Naive thymus-derived CD4-positive, alpha-beta T cell (primary cell): ENCODE results near the gene MRPL27. TPM values are rescaled to one million over a fixed set of nuclear protein-coding genes. Genes with fewer than 3 reads are reported as not detected.

Source experiments
- ATAC-seq: fragments of 150-1000 bp; cut with Tn5 transposase; 2 replicates; pipeline ENCODE4 v1.10.0; 2021; ENCODE audit warnings: mild to moderate bottlenecking, moderate library complexity
- CTCF ChIA-PET: fragments of 350-600 bp; sonication (Branson Sonifier 250); formaldehyde crosslinking; loops from one replicate; lab custom pipeline; 2021; ENCODE audit warnings: antibody characterized with exemption; lab: Charles Lee
- POLR2A ChIA-PET: fragments of 350-600 bp; sonication (Branson Sonifier 250); formaldehyde crosslinking; loops from one replicate; lab custom pipeline; 2021; ENCODE audit warnings: antibody characterized with exemption, inconsistent platforms; lab: Charles Lee
- DNase-seq, 9 donors: peaks; one replicate each; pipeline versions ENCODE4 v3.0.0 to v3.0.0-alpha.2; 2020 to 2022; ENCODE audit warnings: mixed read lengths in 1 of 9
- H3K27ac ChIP-seq: one replicate; pipeline ENCODE4 v1.7.0; 2013; ENCODE audit warnings: mild to moderate bottlenecking, low read depth, low read length, moderate library complexity
- H3K27me3 ChIP-seq, 2 donors: one replicate each; pipeline ENCODE4 v1.7.0; 2013; ENCODE audit warnings: low read length in 2 of 2, mild to moderate bottlenecking in 2 of 2, moderate library complexity in 2 of 2; ENCODE audit not compliant: control insufficient read depth in 2 of 2, insufficient read depth in 2 of 2
- H3K36me3 ChIP-seq, 3 experiments: 1 replicate in 2 of 3; 2 replicates in 1 of 3; pipeline ENCODE4 v1.7.0; 2013; ENCODE audit warnings: low read length in 3 of 3, mild to moderate bottlenecking in 3 of 3, moderate library complexity in 1 of 3; ENCODE audit not compliant: insufficient read depth in 3 of 3, control insufficient read depth in 2 of 3
- H3K4me1 ChIP-seq, 2 donors: one replicate each; pipeline ENCODE4 v1.7.0; 2013; ENCODE audit warnings: low read length in 2 of 2, mild to moderate bottlenecking in 2 of 2, moderate library complexity in 1 of 2; ENCODE audit not compliant: control insufficient read depth in 2 of 2, insufficient read depth in 2 of 2
- H3K4me3 ChIP-seq: 2 replicates; pipeline ENCODE4 v1.7.0; 2013; ENCODE audit warnings: mild to moderate bottlenecking, low read length
- H3K9me3 ChIP-seq, 3 experiments: 1 replicate in 2 of 3; 2 replicates in 1 of 3; pipeline ENCODE4 v1.7.0; 2013; ENCODE audit warnings: low read length in 3 of 3; ENCODE audit not compliant: control insufficient read depth in 2 of 3
- H3K27ac Mint-ChIP-seq, 9 donors: one replicate each; pipeline ENCODE4 v1.8.0; 2020 to 2022; ENCODE audit warnings: mixed read lengths in 9 of 9, mild to moderate bottlenecking in 8 of 9, moderate library complexity in 5 of 9, inconsistent platforms in 2 of 9
- H3K27me3 Mint-ChIP-seq, 5 donors: one replicate each; pipeline ENCODE4 v1.8.0; 2021 to 2022; ENCODE audit warnings: mixed read lengths in 5 of 5, mild to moderate bottlenecking in 1 of 5
- H3K36me3 Mint-ChIP-seq, 5 donors: one replicate each; pipeline ENCODE4 v1.8.0; 2020 to 2022; ENCODE audit warnings: mixed read lengths in 5 of 5, mild to moderate bottlenecking in 3 of 5, inconsistent platforms in 1 of 5
- H3K4me1 Mint-ChIP-seq, 7 donors: one replicate each; pipeline ENCODE4 v1.8.0; 2020 to 2022; ENCODE audit warnings: mixed read lengths in 7 of 7, mild to moderate bottlenecking in 3 of 7, inconsistent platforms in 1 of 7
- H3K4me3 Mint-ChIP-seq, 10 donors: one replicate each; pipeline ENCODE4 v1.8.0; 2020 to 2022; ENCODE audit warnings: mild to moderate bottlenecking in 10 of 10, mixed read lengths in 10 of 10, moderate library complexity in 6 of 10, inconsistent platforms in 2 of 10
- H3K9me3 Mint-ChIP-seq, 11 donors: one replicate each; pipeline ENCODE4 v1.8.0; 2020 to 2022; ENCODE audit warnings: mixed read lengths in 11 of 11, mild to moderate bottlenecking in 4 of 11, inconsistent platforms in 1 of 11, moderate library complexity in 1 of 11
- intact Hi-C, 2 donors: fragments of 100-400 bp; cut with micrococcal nuclease; formaldehyde crosslinking; loops; one replicate each; pipeline ENCODE4 v1.15.1; 2023
- polyA plus RNA-seq, 2 donors: library from polyadenylated mRNA; unstranded; fragments of 300-500 nt; fragmentation: Illumina TruSeq; gene quantifications; one replicate each; pipeline ENCODE4 v1.2.3, GENCODE V29; 2021
- total RNA-seq, 6 experiments: library from RNA in 5 of 6; stranded (reverse) in 5 of 6; gene quantifications; 1 replicate in 5 of 6; 2 replicates in 1 of 6; pipeline ENCODE4 v1.2.3 and lab custom pipeline; 2021 to 2026

MRPL27 gene
- total and polyA plus RNA-seq, 7 experiments from 2014 or later = 29.5 to 64.7 (median 34.4) TPM

GRCh38 chr17:50381920-50382319 lies 8.9 kb upstream of the MRPL27 start:
- ATAC-seq (no peak), DNase-seq (no peak)
- H3K27ac ChIP-seq = no peak overlapping the region
- Mint-ChIP-seq H3K4me3 (no peak overlapping the region), H3K27me3 (no peaks in the 10 kb centered on the region), H3K4me1 (peaks cover 0 to 4% (median 0%) of the 10 kb centered on the region in 7 donors), H3K9me3 (no peaks in the 10 kb centered on the region), H3K36me3 (peaks cover 13 to 38% (median 15%) of the 10 kb centered on the region in 5 donors), H3K27ac (peak overlapping the region in 1 of 9 donors; percentile 13)
- H3K4me3 ChIP-seq = no peak overlapping the region
- H3K27me3 ChIP-seq = no peaks in the 10 kb centered on the region
- POLR2A ChIA-PET = interaction anchor here (1.4 to 2.3 kb wide), 2 partner anchors 9 to 10 kb away, joined by 4 to 7 read pairs; partner anchors contain the start of genes EME1 and MRPL27
- CTCF ChIA-PET = no interaction called here
- intact Hi-C loops = no loop called here
- H3K4me1 ChIP-seq = no peaks in the 10 kb centered on the region
- peaks cover 10 to 69% (median 30%) of the 10 kb centered on the region in 3 experiments for H3K36me3 ChIP-seq
- no peaks in the 10 kb centered on the region for H3K9me3 ChIP-seq

- DNase-seq (no peak), ATAC-seq (no peak)
- no peak overlapping the region for H3K4me3 ChIP-seq
- no peak overlapping the region for H3K4me3 Mint-ChIP-seq
- no peak overlapping the region for H3K27ac ChIP-seq
- ChIA-PET CTCF (no interaction called here), POLR2A (interaction anchor here (1.4 to 2.3 kb wide), 2 partner anchors 8 to 10 kb away, joined by 4 to 7 read pairs; partner anchors contain the start of genes EME1 and MRPL27)
- H3K27me3 Mint-ChIP-seq = no peaks in the 10 kb centered on the region
- H3K36me3 ChIP-seq = peaks cover 10 to 63% (median 25%) of the 10 kb centered on the region in 3 experiments
- peaks cover 11 to 32% (median 12%) of the 10 kb centered on the region in 5 donors for H3K36me3 Mint-ChIP-seq
- H3K4me1 ChIP-seq = no peaks in the 10 kb centered on the region
- intact Hi-C loops = no loop called here
- no peaks in the 10 kb centered on the region for H3K9me3 Mint-ChIP-seq
- no peaks in the 10 kb centered on the region for H3K9me3 ChIP-seq
- H3K27me3 ChIP-seq = no peaks in the 10 kb centered on the region
- H3K4me1 Mint-ChIP-seq = peaks cover 0 to 4% (median 0%) of the 10 kb centered on the region in 7 donors
- peak overlapping the region in 2 of 9 donors; percentile 4 to 54 for H3K27ac Mint-ChIP-seq
Observed at GRCh38 chr17:50381260-50381815, 8.4 kb upstream of the MRPL27 start.

GRCh38 chr17:50380369-50381259 lies 7.6 kb upstream of the MRPL27 start:
- Mint-ChIP-seq H3K36me3 (peaks cover 8 to 28% (median 12%) of the 10 kb centered on the region in 5 donors), H3K9me3 (no peaks in the 10 kb centered on the region), H3K4me1 (peaks cover 0 to 4% (median 0%) of the 10 kb centered on the region in 7 donors), H3K27me3 (no peaks in the 10 kb centered on the region), H3K4me3 (no peak overlapping the region), H3K27ac (no peak overlapping the region)
- DNase-seq (no peak), ATAC-seq (peak; percentile 17)
- Histone ChIP-seq H3K4me1 (no peaks in the 10 kb centered on the region), H3K4me3 (no peak overlapping the region), H3K36me3 (peaks cover 10 to 56% (median 24%) of the 10 kb centered on the region in 3 experiments), H3K27ac (no peak overlapping the region), H3K27me3 (no peaks in the 10 kb centered on the region), H3K9me3 (no peaks in the 10 kb centered on the region)
- intact Hi-C loops = no loop called here
- CTCF ChIA-PET = interaction anchor here (1.1 kb wide), 1 partner anchor 18 kb away, joined by 5 read pairs; no protein-coding TSS in a partner anchor
- POLR2A ChIA-PET = interaction anchor here (1.4 to 2.1 kb wide), 2 partner anchors 11 to 17 kb away, joined by 4 to 7 read pairs; partner anchors contain the start of gene LRRC59

GRCh38 chr17:50379351-50380132 lies 6.6 kb upstream of the MRPL27 start:
- Histone ChIP-seq H3K27me3 (no peaks in the 10 kb centered on the region), H3K36me3 (peaks cover 5 to 46% (median 18%) of the 10 kb centered on the region in 3 experiments), H3K27ac (no peak overlapping the region), H3K9me3 (no peaks in the 10 kb centered on the region), H3K4me3 (no peak overlapping the region), H3K4me1 (no peaks in the 10 kb centered on the region)
- Mint-ChIP-seq H3K27me3 (no peaks in the 10 kb centered on the region), H3K4me1 (peaks cover 0 to 4% (median 0%) of the 10 kb centered on the region in 7 donors), H3K27ac (peak overlapping the region in 1 of 9 donors; percentile 14), H3K36me3 (peaks cover 0 to 19% (median 6%) of the 10 kb centered on the region in 5 donors), H3K4me3 (no peak overlapping the region), H3K9me3 (no peaks in the 10 kb centered on the region)
- ChIA-PET CTCF (interaction anchor here (0.6 to 1.1 kb wide), 2 partner anchors 17 to 202 kb away, joined by 3 to 5 read pairs; no protein-coding TSS in a partner anchor), POLR2A (interaction anchor here (2.1 kb wide), 1 partner anchor 18 kb away, joined by 7 read pairs; the partner anchor contains the start of gene LRRC59)
- no peak for DNase-seq
- intact Hi-C loops = no loop called here
- ATAC-seq = peak; percentile 31

GRCh38 chr17:50375858-50376538 lies 3.0 kb upstream of the MRPL27 start:
- Histone ChIP-seq H3K4me1 (peaks cover 9 to 13% of the 10 kb centered on the region in 2 donors), H3K9me3 (no peaks in the 10 kb centered on the region), H3K4me3 (no peak overlapping the region), H3K27me3 (no peaks in the 10 kb centered on the region), H3K36me3 (peaks cover 0 to 15% (median under 1%) of the 10 kb centered on the region in 3 experiments), H3K27ac (no peak overlapping the region)
- peaks cover 0 to 4% (median 0%) of the 10 kb centered on the region in 11 donors for H3K9me3 Mint-ChIP-seq
- H3K4me3 Mint-ChIP-seq = no peak overlapping the region
- POLR2A ChIA-PET = interaction anchor here (0.9 to 2.5 kb wide), 2 partner anchors 10 to 13 kb away, joined by 3 to 7 read pairs; no protein-coding TSS in a partner anchor
- no peak for DNase-seq
- peaks cover 0 to 18% (median 6%) of the 10 kb centered on the region in 5 donors for H3K36me3 Mint-ChIP-seq
- H3K4me1 Mint-ChIP-seq = peaks cover 18 to 27% (median 26%) of the 10 kb centered on the region in 7 donors
- no peaks in the 10 kb centered on the region for H3K27me3 Mint-ChIP-seq
- intact Hi-C loops = no loop called here
- ATAC-seq = no peak
- H3K27ac Mint-ChIP-seq = no peak overlapping the region
- CTCF ChIA-PET = interaction anchor here (1.1 kb wide), 1 partner anchor 21 kb away, joined by 3 read pairs; the partner anchor contains the start of gene LRRC59
